ENCODE data around the gene TOP2A.

Gene TOP2A

GRCh38 chr17:40345994-40346764 lies 71.5 kb downstream of the TOP2A start:
- no peak for DNase-seq (ENCODE audit: low read depth, low spot score)

DNA sequence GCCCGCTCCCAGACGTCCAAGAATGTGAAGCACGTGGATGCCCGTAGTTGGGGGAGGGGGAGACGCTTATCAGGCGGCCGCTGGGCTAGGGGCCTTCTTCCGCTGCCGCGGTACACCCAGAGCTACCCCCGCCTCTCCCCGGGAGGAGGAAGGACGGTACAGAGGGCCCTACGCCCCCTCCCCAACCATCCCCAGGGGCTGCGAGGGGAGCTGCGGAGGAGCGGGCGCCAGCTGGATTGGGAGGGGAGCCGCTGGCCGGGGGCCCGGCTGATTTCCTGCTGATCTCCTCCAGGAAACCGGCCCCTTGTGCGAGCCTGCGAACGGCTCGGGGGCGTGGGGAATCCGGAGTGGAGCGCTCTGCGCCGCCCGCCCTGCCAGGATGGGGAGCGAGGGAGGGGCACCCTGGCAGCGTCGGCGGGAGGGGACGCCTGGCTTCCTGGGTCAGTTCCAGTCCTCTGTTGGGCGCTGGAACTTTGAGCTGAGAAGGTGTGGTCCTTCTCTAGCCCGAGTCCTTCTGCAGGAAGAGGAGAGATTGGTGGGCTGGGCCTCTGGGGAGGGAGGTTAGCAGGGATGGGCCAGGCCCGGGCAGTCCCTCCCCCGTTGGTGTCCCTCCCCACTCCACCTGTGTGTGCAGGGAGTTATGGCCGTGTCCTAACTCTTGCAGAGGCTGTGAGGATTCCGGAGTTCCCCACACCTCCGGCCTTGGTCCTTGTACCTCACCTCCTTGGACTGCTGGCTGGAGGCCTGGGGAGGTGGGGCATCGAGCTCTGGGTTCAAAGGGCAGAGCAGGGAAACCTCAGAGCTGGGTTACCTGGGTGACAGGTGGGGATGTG lies 72.3 kb downstream of the TOP2A start:
- DNase-seq (ENCODE audit: low read depth, low spot score) = peak; percentile 79

- no peak for DNase-seq (ENCODE audit: low read depth, low spot score)
Observed at GRCh38 chr17:40344421-40345160, 73.1 kb downstream of the TOP2A start.

DNA sequence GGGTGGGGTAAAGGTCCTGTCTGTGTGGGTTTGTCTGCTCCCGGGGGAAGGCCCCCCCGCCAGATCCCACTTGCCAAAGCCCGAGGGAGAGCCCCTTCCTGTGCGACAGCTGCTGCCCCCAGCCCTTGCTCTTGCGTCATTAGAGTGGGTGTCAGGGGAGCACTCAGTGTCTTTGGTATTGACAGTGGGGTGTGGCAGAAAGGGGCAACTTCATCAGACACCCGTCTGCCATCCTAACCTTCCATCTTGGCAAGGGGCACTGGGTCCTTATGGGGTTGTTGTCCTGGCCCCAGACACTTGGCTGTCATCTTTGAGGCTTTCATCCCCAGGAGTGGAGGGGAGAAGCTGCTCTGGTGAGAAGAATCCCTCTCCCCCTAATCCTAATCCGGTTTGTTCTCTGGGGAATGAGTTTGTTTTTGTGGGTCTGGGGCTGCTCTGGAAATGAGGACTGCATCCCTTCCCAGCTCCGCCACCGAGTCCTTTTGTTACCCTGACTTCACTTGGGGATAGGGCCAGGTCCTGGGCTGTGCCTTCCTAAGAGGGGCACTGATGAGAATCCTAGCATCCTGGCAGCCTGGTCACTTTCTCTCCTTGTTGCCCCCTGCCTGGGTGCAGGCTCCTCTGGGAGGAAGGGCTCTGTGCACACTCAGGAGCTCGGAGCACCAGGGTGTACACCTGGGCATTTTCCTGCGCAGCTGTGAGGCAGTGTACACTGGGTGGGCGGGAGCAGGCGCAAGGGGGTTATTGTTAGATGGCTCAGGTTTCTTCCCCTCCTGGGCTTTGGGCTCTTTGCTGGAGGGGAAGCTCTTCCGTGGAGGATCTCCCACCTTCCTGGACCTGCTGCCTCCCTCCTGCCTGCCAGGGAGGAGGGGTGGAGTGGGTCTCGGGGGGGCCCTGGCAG lies 74.2 kb downstream of the TOP2A start:
- DNase-seq (ENCODE audit: low read depth, low spot score) = no peak

DNA sequence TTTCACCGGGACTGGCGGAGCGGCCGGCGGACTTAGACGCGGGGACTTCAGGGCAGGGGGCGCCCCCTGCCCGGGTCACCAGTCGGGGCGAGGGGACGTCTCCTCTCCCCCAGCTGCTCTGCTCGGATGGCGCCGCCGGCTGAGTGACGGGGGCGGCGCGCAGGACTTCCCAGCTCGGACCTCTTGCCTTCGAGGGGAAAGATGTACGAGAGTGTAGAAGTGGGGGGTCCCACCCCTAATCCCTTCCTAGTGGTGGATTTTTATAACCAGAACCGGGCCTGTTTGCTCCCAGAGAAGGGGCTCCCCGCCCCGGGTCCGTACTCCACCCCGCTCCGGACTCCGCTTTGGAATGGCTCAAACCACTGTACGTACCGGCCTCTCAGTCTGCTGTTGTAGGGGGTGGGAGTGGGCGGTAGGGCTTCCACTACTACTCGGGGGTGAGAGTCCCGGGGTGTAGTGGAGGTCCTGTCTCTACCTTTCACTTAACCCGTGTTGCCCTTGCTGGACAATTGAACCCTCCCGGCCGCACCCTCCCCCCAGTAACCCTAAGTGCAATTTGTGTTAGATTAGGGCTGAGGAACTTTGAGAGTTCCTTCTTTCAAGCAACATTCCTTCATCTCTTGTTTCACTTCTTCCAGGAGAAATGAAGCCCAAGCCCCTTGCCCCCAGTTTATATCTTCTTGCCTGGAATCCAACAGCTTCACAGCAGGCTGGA lies 75.0 kb downstream of the TOP2A start:
- no peak for DNase-seq (ENCODE audit: low read depth, low spot score)

GRCh38 chr17:40341808-40342503 lies 75.7 kb downstream of the TOP2A start:
- DNase-seq (ENCODE audit: low read depth, low spot score) = no peak

GRCh38 chr17:40340880-40341807 lies 76.6 kb downstream of the TOP2A start:
- peak; percentile 86 for DNase-seq (ENCODE audit: low read depth, low spot score)

DNA sequence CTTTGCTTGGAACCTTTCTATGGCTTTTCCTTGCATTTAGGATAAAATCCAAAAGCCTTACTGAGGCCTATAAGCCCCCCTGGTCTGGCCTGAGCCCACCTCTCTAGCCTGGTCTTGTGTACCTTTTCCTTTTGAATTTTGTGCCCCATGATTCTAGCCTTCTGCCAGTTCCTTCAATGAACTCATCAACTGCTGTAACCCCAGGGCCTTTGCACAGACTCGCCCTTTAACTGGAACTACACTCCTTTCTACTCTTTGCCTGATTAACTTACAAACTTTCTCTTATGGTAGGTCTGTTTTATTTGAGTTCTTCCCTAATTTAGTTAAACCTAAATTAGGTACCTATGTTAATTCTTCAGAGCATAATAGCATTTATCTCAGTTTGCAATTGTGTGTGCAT lies 77.4 kb downstream of the TOP2A start:
- DNase-seq (ENCODE audit: low read depth, low spot score) = no peak

GRCh38 chr17:40338941-40339649 lies 78.6 kb downstream of the TOP2A start:
- no peak for DNase-seq (ENCODE audit: low read depth, low spot score)

All from ELF-1 (cell line).